Measurements from ENCODE around the gene ACBD4.

The ACBD4 gene

DNA sequence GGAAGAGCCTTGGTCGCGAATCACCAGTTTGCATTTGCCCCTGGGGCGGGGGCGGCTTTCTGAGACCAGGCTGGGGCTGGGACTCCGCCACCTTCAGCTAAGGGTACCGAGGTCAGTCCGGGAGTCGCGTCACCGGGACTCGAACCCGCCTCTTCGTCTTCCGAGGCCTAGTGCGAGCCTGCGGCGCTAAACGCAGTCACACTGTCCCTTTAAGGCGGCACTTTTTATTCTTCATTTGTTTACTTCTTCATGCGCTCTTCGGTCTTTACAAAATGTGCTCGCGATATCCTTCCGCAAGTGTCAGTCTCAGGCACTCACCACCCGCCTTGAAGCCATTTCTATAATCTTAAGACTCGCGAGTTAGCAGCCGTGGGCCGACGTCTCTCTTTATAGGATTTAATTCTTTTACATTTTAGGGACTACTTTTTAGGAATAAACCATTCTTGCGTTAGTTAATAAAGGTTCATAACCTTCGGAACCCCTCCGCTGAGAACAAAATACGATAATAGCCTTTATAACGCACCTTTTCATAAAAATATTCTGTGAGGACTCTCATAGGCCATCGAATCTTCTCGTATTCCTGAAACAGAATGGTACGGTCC, 12.2 kb downstream of the ACBD4 start (continued):
- TF ChIP-seq ZNF302 (tag by site-specific recombination; IDR thresholded peaks at IDR 0.05; ENCODE audit: low read depth) (no peak; the same call in 1 of the 2 replicates), OVOL3 (tag by site-specific recombination; IDR thresholded peaks at IDR 0.05) (peak; percentile 59; the same call in 1 of the 2 replicates), ZSCAN30 (tag by site-specific recombination; IDR thresholded peaks at IDR 0.05) (peak; percentile 93), KLF1 (tag by site-specific recombination; IDR thresholded peaks at IDR 0.05) (no peak), SETDB1 (IDR thresholded peaks at IDR 0.05; ENCODE audit: insufficient read length, low read length) (no peak), ZNF394 (tag by site-specific recombination; IDR thresholded peaks at IDR 0.05; ENCODE audit: borderline replicate concordance) (peak; percentile 67), ZNF544 (tag by site-specific recombination; IDR thresholded peaks at IDR 0.05) (no peak), ZNF664 (tag by site-specific recombination; IDR thresholded peaks at IDR 0.05) (peak; percentile 80), ZBTB8A (tag by site-specific recombination; IDR thresholded peaks at IDR 0.05) (peak; percentile 36), ZNF184 (tag by site-specific recombination; IDR thresholded peaks at IDR 0.05) (peak; percentile 89; the same call in 1 of the 2 replicates), ZNF19 (tag by site-specific recombination; IDR thresholded peaks at IDR 0.05; ENCODE audit: low read depth) (0 out of 2 replicates have a peak, but pooled peaks have one; percentile 29), ZNF514 (tag by site-specific recombination; IDR thresholded peaks at IDR 0.05) (no peak), ZNF548 (tag by site-specific recombination; IDR thresholded peaks at IDR 0.05) (no peak), ZNF16 (tag by site-specific recombination; IDR thresholded peaks at IDR 0.05; ENCODE audit: low read depth) (no peak), PRDM1 (tag by site-specific recombination; IDR thresholded peaks at IDR 0.05) (no peak), YY1 (tag by site-specific recombination; IDR thresholded peaks at IDR 0.05) (peak; percentile 86), HOXA7 (CRISPR knock-in tag; IDR thresholded peaks at IDR 0.05; ENCODE audit: borderline replicate concordance) (no peak), ZNF670 (tag by site-specific recombination; IDR thresholded peaks at IDR 0.05; ENCODE audit: low read depth) (no peak), ZSCAN23 (tag by site-specific recombination; IDR thresholded peaks at IDR 0.05) (peak; percentile 90), KLF16 (tag by site-specific recombination; IDR thresholded peaks at IDR 0.05) (peak; percentile 95), MEIS1 (CRISPR knock-in tag; IDR thresholded peaks at IDR 0.05; ENCODE audit: borderline replicate concordance) (no peak), ZNF707 (tag by site-specific recombination; IDR thresholded peaks at IDR 0.05) (no peak), ZNF311 (tag by site-specific recombination; IDR thresholded peaks at IDR 0.05; ENCODE audit: borderline replicate concordance) (no peak), ZBTB48 (tag by site-specific recombination; IDR thresholded peaks at IDR 0.05) (no peak), ZNF510 (tag by site-specific recombination; IDR thresholded peaks at IDR 0.05; ENCODE audit: insufficient replicate concordance) (no peak), ZNF175 (tag by site-specific recombination; IDR thresholded peaks at IDR 0.05) (no peak)
- TF ChIP-seq, protein P1, sequence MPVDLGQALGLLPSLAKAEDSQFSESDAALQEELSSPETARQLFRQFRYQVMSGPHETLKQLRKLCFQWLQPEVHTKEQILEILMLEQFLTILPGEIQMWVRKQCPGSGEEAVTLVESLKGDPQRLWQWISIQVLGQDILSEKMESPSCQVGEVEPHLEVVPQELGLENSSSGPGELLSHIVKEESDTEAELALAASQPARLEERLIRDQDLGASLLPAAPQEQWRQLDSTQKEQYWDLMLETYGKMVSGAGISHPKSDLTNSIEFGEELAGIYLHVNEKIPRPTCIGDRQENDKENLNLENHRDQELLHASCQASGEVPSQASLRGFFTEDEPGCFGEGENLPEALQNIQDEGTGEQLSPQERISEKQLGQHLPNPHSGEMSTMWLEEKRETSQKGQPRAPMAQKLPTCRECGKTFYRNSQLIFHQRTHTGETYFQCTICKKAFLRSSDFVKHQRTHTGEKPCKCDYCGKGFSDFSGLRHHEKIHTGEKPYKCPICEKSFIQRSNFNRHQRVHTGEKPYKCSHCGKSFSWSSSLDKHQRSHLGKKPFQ (tag by site-specific recombination; IDR thresholded peaks at IDR 0.05) = peak; percentile 65
- TF ChIP-seq, protein P2, sequence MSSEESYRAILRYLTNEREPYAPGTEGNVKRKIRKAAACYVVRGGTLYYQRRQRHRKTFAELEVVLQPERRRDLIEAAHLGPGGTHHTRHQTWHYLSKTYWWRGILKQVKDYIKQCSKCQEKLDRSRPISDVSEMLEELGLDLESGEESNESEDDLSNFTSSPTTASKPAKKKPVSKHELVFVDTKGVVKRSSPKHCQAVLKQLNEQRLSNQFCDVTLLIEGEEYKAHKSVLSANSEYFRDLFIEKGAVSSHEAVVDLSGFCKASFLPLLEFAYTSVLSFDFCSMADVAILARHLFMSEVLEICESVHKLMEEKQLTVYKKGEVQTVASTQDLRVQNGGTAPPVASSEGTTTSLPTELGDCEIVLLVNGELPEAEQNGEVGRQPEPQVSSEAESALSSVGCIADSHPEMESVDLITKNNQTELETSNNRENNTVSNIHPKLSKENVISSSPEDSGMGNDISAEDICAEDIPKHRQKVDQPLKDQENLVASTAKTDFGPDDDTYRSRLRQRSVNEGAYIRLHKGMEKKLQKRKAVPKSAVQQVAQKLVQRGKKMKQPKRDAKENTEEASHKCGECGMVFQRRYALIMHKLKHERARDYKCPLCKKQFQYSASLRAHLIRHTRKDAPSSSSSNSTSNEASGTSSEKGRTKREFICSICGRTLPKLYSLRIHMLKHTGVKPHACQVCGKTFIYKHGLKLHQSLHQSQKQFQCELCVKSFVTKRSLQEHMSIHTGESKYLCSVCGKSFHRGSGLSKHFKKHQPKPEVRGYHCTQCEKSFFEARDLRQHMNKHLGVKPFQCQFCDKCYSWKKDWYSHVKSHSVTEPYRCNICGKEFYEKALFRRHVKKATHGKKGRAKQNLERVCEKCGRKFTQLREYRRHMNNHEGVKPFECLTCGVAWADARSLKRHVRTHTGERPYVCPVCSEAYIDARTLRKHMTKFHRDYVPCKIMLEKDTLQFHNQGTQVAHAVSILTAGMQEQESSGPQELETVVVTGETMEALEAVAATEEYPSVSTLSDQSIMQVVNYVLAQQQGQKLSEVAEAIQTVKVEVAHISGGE (tag by site-specific recombination; conservative IDR thresholded peaks at IDR 0.05; ENCODE audit: low read depth) = peak; percentile 49; the same call in 1 of the 2 replicates
- TF ChIP-seq, protein P3, sequence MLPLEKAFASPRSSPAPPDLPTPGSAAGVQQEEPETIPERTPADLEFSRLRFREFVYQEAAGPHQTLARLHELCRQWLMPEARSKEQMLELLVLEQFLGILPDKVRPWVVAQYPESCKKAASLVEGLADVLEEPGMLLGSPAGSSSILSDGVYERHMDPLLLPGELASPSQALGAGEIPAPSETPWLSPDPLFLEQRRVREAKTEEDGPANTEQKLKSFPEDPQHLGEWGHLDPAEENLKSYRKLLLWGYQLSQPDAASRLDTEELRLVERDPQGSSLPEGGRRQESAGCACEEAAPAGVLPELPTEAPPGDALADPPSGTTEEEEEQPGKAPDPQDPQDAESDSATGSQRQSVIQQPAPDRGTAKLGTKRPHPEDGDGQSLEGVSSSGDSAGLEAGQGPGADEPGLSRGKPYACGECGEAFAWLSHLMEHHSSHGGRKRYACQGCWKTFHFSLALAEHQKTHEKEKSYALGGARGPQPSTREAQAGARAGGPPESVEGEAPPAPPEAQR (tag by site-specific recombination; IDR thresholded peaks at IDR 0.05) = peak; percentile 94
- TF ChIP-seq, protein P4, sequence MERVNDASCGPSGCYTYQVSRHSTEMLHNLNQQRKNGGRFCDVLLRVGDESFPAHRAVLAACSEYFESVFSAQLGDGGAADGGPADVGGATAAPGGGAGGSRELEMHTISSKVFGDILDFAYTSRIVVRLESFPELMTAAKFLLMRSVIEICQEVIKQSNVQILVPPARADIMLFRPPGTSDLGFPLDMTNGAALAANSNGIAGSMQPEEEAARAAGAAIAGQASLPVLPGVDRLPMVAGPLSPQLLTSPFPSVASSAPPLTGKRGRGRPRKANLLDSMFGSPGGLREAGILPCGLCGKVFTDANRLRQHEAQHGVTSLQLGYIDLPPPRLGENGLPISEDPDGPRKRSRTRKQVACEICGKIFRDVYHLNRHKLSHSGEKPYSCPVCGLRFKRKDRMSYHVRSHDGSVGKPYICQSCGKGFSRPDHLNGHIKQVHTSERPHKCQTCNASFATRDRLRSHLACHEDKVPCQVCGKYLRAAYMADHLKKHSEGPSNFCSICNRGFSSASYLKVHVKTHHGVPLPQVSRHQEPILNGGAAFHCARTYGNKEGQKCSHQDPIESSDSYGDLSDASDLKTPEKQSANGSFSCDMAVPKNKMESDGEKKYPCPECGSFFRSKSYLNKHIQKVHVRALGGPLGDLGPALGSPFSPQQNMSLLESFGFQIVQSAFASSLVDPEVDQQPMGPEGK (tag by site-specific recombination; IDR thresholded peaks at IDR 0.05) = peak; percentile 62
- TF ChIP-seq, protein P5, sequence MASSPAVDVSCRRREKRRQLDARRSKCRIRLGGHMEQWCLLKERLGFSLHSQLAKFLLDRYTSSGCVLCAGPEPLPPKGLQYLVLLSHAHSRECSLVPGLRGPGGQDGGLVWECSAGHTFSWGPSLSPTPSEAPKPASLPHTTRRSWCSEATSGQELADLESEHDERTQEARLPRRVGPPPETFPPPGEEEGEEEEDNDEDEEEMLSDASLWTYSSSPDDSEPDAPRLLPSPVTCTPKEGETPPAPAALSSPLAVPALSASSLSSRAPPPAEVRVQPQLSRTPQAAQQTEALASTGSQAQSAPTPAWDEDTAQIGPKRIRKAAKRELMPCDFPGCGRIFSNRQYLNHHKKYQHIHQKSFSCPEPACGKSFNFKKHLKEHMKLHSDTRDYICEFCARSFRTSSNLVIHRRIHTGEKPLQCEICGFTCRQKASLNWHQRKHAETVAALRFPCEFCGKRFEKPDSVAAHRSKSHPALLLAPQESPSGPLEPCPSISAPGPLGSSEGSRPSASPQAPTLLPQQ (tag by site-specific recombination; IDR thresholded peaks at IDR 0.05) = peak; percentile 93

Measured in HEK293 (cell line).